Measurements from ENCODE around the gene PLA2G5.

Gene PLA2G5

DNA sequence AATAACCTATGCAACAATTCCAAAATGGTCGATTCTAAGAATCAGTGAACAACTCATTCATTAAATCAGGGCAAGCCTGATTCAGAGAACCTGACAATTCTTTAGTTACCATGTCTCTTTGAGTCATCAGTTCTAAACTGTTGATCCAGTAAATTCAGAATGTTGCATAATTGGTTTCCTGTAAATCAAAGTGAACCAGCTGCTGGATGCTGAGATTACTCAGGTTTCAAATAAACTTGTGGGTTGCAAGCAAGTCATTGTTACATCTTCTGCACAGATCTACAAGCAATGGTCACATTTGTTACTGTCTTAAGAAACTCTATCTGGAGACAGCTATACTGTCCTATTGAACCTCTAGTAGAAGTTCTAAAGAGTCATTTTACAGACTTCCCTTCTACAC lies 32.9 kb downstream of the PLA2G5 start:
- ATAC-seq (replicated peaks; ENCODE audit: extremely low read depth, poor library complexity, severe bottlenecking) (no peak), DNase-seq (ENCODE audit: low spot score in 2 of 2) (no peak)
- Mint-ChIP-seq H3K36me3 (ENCODE audit: insufficient read depth) (no peaks in the 10 kb centered on the region), H3K27ac (ENCODE audit: low read depth) (no peak overlapping the region), H3K27me3 (no peaks in the 10 kb centered on the region), H3K4me3 (no peak overlapping the region), H3K9me3 (no peaks in the 10 kb centered on the region), H3K4me1 (no peaks in the 10 kb centered on the region)

DNA sequence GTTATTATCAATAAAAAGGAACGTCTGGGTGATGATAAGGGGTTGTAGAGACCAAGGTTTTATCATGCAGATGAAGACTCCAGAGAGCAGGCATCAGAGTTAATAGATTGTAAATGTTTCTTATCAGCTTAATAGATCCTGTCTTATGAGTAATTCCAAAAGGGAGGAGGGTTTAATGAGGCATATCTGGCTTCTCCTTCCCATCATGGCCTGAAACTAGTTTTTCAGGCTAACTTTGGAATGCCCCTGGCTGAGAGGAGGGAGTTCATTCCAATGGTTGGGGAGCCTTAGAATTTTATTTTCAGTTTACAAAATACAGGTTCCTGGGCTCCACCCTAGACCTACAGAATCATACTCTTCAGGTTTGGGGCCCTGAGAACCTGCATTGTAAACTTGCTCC lies 35.9 kb downstream of the PLA2G5 start:
- H3K27ac Mint-ChIP-seq (ENCODE audit: low read depth), result no peak overlapping the region
- no peaks in the 10 kb centered on the region for H3K4me1 Mint-ChIP-seq
- no peak for ATAC-seq (replicated peaks; ENCODE audit: extremely low read depth, poor library complexity, severe bottlenecking)
- no peak for DNase-seq (ENCODE audit: low spot score in 2 of 2)
- H3K36me3 Mint-ChIP-seq (ENCODE audit: insufficient read depth), result no peaks in the 10 kb centered on the region
- H3K9me3 Mint-ChIP-seq, result no peaks in the 10 kb centered on the region
- H3K27me3 Mint-ChIP-seq, result peaks cover 23% of the 10 kb centered on the region
- no peak overlapping the region for H3K4me3 Mint-ChIP-seq

DNA sequence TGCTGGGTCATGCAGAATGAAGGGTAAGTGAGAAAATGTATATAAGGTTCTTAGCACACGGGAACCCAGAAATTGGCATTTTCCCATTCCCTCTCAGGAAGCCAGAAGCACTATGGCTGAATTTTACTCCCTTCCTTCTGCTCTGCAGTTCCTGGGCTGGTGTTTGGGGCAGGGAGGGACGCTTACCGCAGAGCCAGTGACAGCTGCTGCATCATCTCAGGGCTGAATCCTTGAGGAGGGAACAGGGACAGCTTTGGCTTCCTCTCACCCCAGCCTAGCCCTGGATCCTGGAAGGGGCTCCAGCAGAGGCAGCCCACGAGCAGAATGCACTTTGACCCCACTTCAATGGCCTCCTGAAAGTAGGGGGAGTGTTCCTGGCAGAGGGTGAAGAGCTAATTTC lies 37.4 kb downstream of the PLA2G5 start:
- DNase-seq (ENCODE audit: low spot score in 2 of 2), result no peak
- no peaks in the 10 kb centered on the region for H3K36me3 Mint-ChIP-seq (ENCODE audit: insufficient read depth)
- no peaks in the 10 kb centered on the region for H3K4me1 Mint-ChIP-seq
- ATAC-seq (replicated peaks; ENCODE audit: extremely low read depth, poor library complexity, severe bottlenecking), result no peak
- H3K4me3 Mint-ChIP-seq, result no peak overlapping the region
- H3K27me3 Mint-ChIP-seq, result peaks cover 29% of the 10 kb centered on the region
- H3K27ac Mint-ChIP-seq (ENCODE audit: low read depth), result no peak overlapping the region
- H3K9me3 Mint-ChIP-seq, result no peaks in the 10 kb centered on the region

DNA sequence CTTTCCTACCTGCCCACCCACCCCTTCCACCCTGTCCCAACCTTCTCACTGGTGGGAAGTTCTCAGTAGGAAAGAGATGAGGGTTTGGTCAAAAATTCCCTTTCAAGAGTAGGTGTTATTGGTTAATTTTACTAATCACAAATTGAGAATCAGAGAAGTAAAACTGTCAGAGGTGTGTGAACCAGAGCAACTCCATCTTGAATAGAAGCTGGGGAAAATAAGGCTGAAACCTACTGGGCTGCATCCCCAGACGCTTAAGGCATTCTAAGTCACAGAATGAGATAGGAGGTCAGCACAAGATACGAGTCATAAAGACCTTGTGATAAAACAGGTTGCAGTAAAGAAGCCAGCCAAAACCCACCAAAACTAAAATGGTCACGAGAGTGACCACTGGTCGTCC lies 37.8 kb downstream of the PLA2G5 start:
- Mint-ChIP-seq H3K9me3 (no peaks in the 10 kb centered on the region), H3K4me3 (no peak overlapping the region), H3K27ac (ENCODE audit: low read depth) (no peak overlapping the region), H3K27me3 (peaks cover 33% of the 10 kb centered on the region), H3K36me3 (ENCODE audit: insufficient read depth) (no peaks in the 10 kb centered on the region), H3K4me1 (no peaks in the 10 kb centered on the region)
- DNase-seq (ENCODE audit: low spot score in 2 of 2), result no peak
- no peak for ATAC-seq (replicated peaks; ENCODE audit: extremely low read depth, poor library complexity, severe bottlenecking)

DNA sequence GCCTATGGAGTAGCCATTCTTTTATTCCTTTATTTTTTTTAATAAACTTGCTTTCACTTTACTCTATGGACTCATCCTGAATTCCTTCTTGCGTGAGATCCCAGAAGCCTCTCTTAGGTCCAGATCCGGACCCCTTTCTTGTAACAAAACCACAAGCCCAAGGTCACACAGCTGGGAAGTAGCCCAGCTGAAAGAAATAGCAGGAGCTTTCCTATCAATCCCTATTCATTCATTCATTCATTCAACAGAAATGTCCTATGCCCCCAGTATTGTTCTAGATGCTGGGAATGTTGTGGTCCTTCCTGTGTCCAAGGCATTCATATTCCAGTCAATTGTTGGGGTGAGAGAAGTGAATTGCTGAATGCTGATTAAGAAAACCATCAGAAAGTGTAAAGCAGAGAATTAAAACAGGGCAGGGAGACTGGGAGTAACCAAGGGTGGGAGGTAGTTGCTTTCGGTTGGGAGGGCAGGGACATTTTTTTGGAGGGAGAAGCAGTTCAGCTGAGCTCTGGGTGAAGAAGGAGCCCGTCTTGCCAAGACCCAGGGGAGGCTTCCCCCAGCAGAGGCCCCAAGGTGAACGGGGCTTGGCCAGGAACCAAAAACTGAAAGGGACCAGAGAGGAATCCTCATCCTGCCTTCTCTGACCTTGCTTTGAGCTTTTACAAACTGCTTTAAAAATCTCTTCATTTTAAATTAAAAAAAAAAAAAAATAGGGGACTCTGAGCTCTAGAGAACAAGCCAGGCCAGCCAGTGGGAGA lies 38.6 kb downstream of the PLA2G5 start:
- peaks cover 41% of the 10 kb centered on the region for H3K27me3 Mint-ChIP-seq
- no peak for ATAC-seq (replicated peaks; ENCODE audit: extremely low read depth, poor library complexity, severe bottlenecking)
- H3K4me3 Mint-ChIP-seq, result no peak overlapping the region
- no peak for DNase-seq (ENCODE audit: low spot score in 2 of 2)
- no peaks in the 10 kb centered on the region for H3K9me3 Mint-ChIP-seq
- no peaks in the 10 kb centered on the region for H3K4me1 Mint-ChIP-seq
- H3K36me3 Mint-ChIP-seq (ENCODE audit: insufficient read depth), result no peaks in the 10 kb centered on the region
- H3K27ac Mint-ChIP-seq (ENCODE audit: low read depth), result no peak overlapping the region

DNA sequence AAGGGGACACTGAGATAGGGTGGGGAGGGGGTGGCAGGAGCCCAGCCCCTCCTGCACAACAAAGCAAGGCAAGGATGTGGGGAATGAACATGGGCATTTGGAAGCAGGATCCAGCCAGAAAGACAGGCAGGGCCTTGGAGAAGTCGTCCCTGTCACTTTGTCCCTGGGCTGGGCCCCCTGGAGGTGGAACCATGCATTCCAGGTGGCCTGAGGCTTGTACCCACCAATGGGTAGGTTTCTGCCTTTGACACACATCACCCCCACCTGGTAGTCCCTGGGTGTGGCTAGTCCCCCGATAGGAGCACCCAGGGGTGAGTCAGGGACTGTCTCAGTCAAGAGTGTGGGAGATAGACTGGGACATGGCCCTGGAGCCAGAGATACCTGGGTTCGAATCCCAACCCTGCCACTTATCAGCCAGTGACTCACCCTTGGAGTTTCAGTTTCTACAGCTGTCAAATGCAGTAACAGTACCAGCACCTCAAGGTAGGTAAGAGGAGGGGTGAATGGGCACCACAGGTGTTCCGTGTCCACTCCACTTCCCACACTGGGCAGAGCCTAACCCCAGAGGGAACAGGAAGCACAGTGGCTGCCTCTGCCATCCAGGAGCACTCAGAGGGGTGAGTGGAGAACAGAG lies 39.3 kb downstream of the PLA2G5 start:
- Mint-ChIP-seq H3K9me3 (no peaks in the 10 kb centered on the region), H3K36me3 (ENCODE audit: insufficient read depth) (peaks cover 1% of the 10 kb centered on the region), H3K4me1 (no peaks in the 10 kb centered on the region), H3K27me3 (peaks cover 49% of the 10 kb centered on the region), H3K4me3 (no peak overlapping the region), H3K27ac (ENCODE audit: low read depth) (no peak overlapping the region)
- no peak for ATAC-seq (replicated peaks; ENCODE audit: extremely low read depth, poor library complexity, severe bottlenecking)
- no peak for DNase-seq (ENCODE audit: low spot score in 2 of 2)

DNA sequence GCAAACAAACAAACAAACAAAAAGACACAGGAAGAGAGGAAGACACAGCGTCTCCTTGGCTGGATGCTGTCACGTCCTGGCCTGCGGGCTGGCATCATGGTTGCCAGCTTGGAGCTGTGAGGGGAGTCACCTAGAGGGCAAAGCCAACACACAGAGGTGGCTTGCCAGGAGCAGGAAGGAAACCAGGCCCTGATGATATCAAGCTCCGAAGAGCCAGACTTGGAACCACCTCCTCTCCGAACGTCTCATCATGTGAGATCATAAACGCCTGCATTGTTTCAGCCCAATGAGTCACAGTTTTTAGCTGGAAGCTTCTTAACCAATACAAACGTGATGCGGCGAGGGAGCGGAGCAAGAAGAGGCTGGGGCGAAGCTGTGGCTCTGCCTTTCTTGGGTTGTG lies 40.7 kb downstream of the PLA2G5 start:
- Mint-ChIP-seq H3K27ac (ENCODE audit: low read depth) (no peak overlapping the region), H3K36me3 (ENCODE audit: insufficient read depth) (peaks cover 3% of the 10 kb centered on the region), H3K4me3 (no peak overlapping the region), H3K27me3 (peaks cover 62% of the 10 kb centered on the region), H3K4me1 (no peaks in the 10 kb centered on the region), H3K9me3 (no peaks in the 10 kb centered on the region)
- no peak for ATAC-seq (replicated peaks; ENCODE audit: extremely low read depth, poor library complexity, severe bottlenecking)
- no peak for DNase-seq (ENCODE audit: low spot score in 2 of 2)

DNA sequence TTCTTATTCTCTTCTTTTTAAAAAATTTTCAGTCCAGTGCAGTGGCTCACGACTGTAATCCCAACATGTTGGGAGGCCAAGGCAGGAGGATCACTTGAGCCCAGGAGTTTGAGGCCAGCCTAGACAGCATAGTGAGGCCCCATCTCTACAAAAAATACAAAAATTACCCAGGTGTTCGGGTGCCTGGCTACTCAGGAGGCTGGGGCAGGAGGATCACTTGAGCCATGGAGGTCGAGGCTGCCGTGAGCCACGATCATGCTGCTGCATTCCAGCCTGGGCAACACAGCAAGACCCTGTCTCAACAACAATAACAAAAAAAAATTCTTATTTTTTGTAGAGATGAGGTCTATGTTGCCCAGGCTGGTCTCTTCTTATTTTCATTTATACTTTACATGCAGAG lies 41.5 kb downstream of the PLA2G5 start:
- Mint-ChIP-seq H3K4me1 (no peaks in the 10 kb centered on the region), H3K36me3 (ENCODE audit: insufficient read depth) (peaks cover 3% of the 10 kb centered on the region), H3K9me3 (no peaks in the 10 kb centered on the region), H3K27ac (ENCODE audit: low read depth) (no peak overlapping the region), H3K4me3 (no peak overlapping the region), H3K27me3 (peaks cover 70% of the 10 kb centered on the region)
- no peak for ATAC-seq (replicated peaks; ENCODE audit: extremely low read depth, poor library complexity, severe bottlenecking)
- no peak for DNase-seq (ENCODE audit: low spot score in 2 of 2)

DNA sequence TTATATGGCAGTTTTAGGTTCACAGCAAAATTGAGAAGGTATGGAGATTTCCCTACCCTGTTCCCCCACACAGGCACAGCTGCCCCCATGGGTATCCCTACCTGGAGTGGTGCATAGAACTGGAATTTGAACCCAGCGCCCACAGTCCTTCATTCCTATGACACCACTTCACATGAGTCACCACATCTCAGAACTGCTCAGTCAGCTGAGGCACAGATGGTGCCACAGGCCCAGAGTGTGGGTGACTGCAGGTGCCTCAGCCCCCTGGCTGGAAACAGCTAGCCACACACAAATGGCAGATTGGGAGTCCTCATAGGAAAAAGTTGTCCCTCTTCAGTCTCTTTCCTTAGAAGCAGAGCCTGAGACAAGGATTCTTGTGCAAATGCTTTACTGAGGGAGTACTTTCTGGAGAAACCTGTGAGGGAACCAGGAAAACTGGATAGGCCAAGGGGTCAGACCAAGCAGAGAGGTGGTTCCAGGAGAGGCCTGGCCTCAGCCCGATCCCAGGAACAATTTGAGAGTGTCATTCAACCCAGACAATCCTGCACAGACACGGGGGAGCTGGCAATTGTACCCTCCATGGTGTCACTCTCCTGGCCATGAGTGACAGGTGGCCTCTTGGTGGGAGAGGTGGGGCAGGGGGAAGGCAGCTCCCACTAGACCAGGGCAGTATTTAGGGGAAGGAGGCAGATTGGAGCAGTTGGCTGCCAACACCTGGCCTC lies 42.4 kb downstream of the PLA2G5 start:
- no peak overlapping the region for H3K4me3 Mint-ChIP-seq
- no peak overlapping the region for H3K27ac Mint-ChIP-seq (ENCODE audit: low read depth)
- no peaks in the 10 kb centered on the region for H3K4me1 Mint-ChIP-seq
- no peaks in the 10 kb centered on the region for H3K9me3 Mint-ChIP-seq
- peaks cover 78% of the 10 kb centered on the region for H3K27me3 Mint-ChIP-seq
- ATAC-seq (replicated peaks; ENCODE audit: extremely low read depth, poor library complexity, severe bottlenecking), result no peak
- peaks cover 3% of the 10 kb centered on the region for H3K36me3 Mint-ChIP-seq (ENCODE audit: insufficient read depth)
- no peak for DNase-seq (ENCODE audit: low spot score in 2 of 2)

DNA sequence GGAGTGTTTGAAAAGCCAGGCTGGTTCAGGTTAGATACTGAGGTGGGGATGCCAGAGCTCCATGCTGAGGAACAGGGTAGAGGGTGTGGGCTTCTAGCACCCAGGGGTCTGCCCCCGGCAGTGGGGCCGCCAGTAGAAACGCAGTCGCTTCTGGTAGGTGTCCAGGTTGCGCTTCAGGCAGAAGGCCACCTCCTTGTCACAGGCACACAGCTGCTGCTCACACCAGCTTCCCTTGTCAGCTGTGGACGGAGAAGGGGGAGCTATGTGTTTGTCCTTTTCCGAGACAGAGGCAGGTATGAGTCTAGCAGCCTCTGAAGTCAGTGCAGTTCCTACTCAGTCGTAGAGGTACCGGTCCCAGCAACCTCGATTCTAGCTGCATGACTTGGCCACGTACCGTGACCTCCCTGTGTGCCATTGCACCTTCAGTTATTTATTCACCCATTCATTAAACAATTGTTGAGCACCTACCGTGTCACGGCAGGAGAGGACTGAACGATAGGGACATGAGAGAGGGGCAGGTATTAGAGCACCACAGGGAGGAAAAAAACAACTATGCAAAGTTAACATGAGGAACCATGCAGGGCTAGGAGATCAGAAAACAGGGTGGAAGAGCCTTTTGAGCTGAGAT lies 44.1 kb downstream of the PLA2G5 start:
- H3K27me3 Mint-ChIP-seq, result peaks cover 73% of the 10 kb centered on the region
- H3K4me1 Mint-ChIP-seq, result no peaks in the 10 kb centered on the region
- H3K4me3 Mint-ChIP-seq, result no peak overlapping the region
- peaks cover 3% of the 10 kb centered on the region for H3K36me3 Mint-ChIP-seq (ENCODE audit: insufficient read depth)
- DNase-seq (ENCODE audit: low spot score in 2 of 2) (no peak), ATAC-seq (replicated peaks; ENCODE audit: extremely low read depth, poor library complexity, severe bottlenecking) (no peak)
- H3K9me3 Mint-ChIP-seq, result no peaks in the 10 kb centered on the region
- H3K27ac Mint-ChIP-seq (ENCODE audit: low read depth), result no peak overlapping the region

DNA sequence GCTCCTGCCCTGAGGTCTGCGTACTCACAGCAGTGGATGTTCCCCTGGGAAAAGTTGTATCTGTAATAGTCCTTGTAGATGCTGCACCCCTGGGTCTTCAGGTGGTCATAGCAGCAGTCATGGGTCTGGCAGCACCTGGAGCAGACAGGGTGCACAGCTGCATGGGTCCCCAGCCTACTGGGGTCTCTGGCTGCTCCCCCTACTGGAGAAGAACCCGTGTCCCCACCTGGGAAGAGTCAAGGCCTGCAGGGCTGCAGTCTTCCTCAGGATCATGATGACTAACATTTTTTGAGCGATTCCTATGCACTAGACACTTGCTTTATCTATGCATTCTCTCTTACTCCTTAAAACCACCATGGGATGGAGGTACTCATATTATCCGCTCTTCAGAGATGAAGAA lies 45.5 kb downstream of the PLA2G5 start:
- no peak overlapping the region for H3K27ac Mint-ChIP-seq (ENCODE audit: low read depth)
- no peaks in the 10 kb centered on the region for H3K9me3 Mint-ChIP-seq
- DNase-seq (ENCODE audit: low spot score in 2 of 2) (no peak), ATAC-seq (replicated peaks; ENCODE audit: extremely low read depth, poor library complexity, severe bottlenecking) (no peak)
- no peak overlapping the region for H3K4me3 Mint-ChIP-seq
- peaks cover 3% of the 10 kb centered on the region for H3K36me3 Mint-ChIP-seq (ENCODE audit: insufficient read depth)
- no peaks in the 10 kb centered on the region for H3K4me1 Mint-ChIP-seq
- peaks cover 75% of the 10 kb centered on the region for H3K27me3 Mint-ChIP-seq

DNA sequence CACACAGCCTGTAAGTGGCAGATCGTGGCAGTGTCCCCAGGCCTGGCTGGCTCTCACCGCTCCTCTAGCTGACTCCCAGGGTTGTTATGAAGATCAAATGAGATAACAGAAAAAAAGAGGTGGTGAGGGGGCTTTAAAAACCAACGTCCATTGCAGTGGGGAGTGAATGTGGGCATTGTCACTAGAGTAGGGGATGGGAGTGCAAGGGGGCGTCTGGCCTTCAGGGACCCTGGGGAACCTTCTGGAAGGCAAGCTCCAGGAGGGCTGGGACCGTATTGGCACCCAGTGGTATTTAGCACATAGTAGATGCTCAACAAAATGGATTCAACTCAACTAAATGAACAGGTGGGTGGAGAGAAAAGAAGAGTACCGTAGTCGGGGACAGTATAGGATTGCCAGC lies 45.9 kb downstream of the PLA2G5 start:
- DNase-seq (ENCODE audit: low spot score in 2 of 2), result no peak
- peaks cover 74% of the 10 kb centered on the region for H3K27me3 Mint-ChIP-seq
- H3K4me3 Mint-ChIP-seq, result no peak overlapping the region
- ATAC-seq (replicated peaks; ENCODE audit: extremely low read depth, poor library complexity, severe bottlenecking), result no peak
- no peak overlapping the region for H3K27ac Mint-ChIP-seq (ENCODE audit: low read depth)
- H3K4me1 Mint-ChIP-seq, result no peaks in the 10 kb centered on the region
- H3K9me3 Mint-ChIP-seq, result no peaks in the 10 kb centered on the region
- H3K36me3 Mint-ChIP-seq (ENCODE audit: insufficient read depth), result peaks cover 3% of the 10 kb centered on the region

Data from central memory CD8-positive, alpha-beta T cell (primary cell).